ENCODE measurements around the gene BMPR1A.
A peak's percentile ranks its signal among the peaks of the same experiment; 100 is the strongest.

Gene BMPR1A

DNA sequence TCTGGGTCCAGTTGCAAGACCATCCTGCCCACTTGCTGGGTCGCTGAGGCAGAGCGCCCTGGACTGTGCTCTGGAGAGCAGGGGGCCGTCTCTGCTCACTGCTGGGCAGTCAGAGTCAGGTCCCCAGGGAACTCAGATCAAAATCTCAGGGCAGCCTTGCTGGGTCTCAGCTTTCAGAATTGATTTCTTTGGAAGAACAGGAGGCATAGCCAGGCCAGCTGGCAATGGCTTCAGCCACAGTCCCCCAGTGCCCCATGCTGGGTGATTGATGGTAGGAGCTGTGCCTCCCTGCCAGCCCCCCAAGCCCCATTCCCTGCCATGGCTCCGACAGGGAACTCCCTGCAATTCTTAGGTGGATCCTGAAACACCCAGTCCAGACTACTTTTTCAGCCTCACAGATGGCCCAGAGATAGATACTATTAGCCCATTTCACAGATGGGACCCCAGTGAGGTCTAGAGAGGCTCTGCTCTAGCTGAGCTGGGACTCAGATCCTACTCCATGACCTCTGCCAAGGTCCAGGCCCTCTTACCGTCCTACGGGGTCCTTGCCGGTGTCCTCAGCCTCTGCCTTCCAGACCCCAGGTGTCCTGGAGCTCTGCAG, 200.5 kb downstream of the BMPR1A start:
- ChIA-PET POLR2A (interaction anchor here (0.8 kb wide), 1 partner anchor 10 kb away, joined by 3 read pairs; no protein-coding TSS in a partner anchor), CTCF (no interaction called here)
- DNase-seq (ENCODE audit: extremely low spot score): no peak
- TF ChIP-seq ZNF384 (IDR thresholded peaks at IDR 0.05): no peak
- TF ChIP-seq SUZ12 (IDR thresholded peaks at IDR 0.05): no peak
- no peak for TF ChIP-seq FOXA1 (IDR thresholded peaks at IDR 0.05)
- TF ChIP-seq ARNT (IDR thresholded peaks at IDR 0.05): no peak
- TF ChIP-seq FOXM1 (IDR thresholded peaks at IDR 0.05; ENCODE audit: borderline replicate concordance): no peak
- TF ChIP-seq LEF1 (IDR thresholded peaks at IDR 0.05; ENCODE audit: borderline replicate concordance): no peak
- no peak for TF ChIP-seq FOXK2 (IDR thresholded peaks at IDR 0.05)
- TF ChIP-seq CTBP1 (IDR thresholded peaks at IDR 0.05; ENCODE audit: borderline replicate concordance): no peak
- TF ChIP-seq TARDBP (IDR thresholded peaks at IDR 0.05): no peak
- TF ChIP-seq HDGF (IDR thresholded peaks at IDR 0.05; ENCODE audit: borderline replicate concordance): no peak
- no peak for TF ChIP-seq BHLHE40 (IDR thresholded peaks at IDR 0.05; ENCODE audit: borderline replicate concordance)

DNA sequence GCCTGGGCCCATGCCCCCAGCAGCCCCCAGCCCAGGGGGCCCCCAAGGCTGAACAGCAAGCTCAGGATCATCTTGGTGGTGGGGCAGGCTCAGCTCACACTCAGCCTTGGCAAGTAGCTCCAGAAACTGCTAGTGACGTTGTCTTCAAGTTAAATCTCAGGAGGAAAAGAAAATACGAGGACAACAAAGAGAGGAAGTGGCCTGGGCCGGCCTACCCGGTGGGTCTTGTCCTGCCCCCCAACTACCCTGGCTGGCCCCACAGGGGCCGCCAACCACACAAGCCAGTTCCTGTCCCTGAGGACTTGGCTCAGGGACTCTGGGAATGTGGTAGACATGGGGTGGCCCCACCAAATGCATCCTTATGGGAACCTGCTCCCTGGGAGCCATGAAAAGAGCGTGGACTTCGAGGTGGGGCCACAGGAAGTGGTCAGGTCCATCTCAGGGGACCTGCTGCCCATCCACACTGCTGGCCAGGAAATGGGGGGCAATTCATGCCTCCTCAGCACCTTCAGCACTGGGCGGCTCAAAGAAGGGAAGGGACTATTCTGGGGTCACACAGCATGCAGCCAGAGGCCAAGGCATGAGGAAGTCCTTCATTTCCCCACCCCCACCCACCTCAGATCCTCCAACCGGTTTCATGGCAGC, 201.2 kb downstream of the BMPR1A start, which contains the start of gene MMRN2:
Gene MMRN2, minus strand, starts transcription at position 145 of the 645 bp plus-strand sequence. Its CDS starts 74 bp downstream, at position 71.
- ChIA-PET POLR2A (interaction anchor here (0.8 kb wide), 1 partner anchor 9 kb away, joined by 3 read pairs; no protein-coding TSS in a partner anchor), CTCF (interaction anchor here (0.9 kb wide), 1 partner anchor 11 kb away, joined by 3 read pairs; no protein-coding TSS in a partner anchor)
- TF ChIP-seq LEF1 (IDR thresholded peaks at IDR 0.05; ENCODE audit: borderline replicate concordance) (no peak), ELF4 (IDR thresholded peaks at IDR 0.05) (no peak), FOXM1 (IDR thresholded peaks at IDR 0.05; ENCODE audit: borderline replicate concordance) (no peak), HDGF (IDR thresholded peaks at IDR 0.05; ENCODE audit: borderline replicate concordance) (no peak), SUZ12 (IDR thresholded peaks at IDR 0.05) (no peak), FOXA1 (IDR thresholded peaks at IDR 0.05) (no peak), NFRKB (IDR thresholded peaks at IDR 0.05) (no peak), BHLHE40 (IDR thresholded peaks at IDR 0.05; ENCODE audit: borderline replicate concordance) (no peak), ARNT (IDR thresholded peaks at IDR 0.05) (no peak), TARDBP (IDR thresholded peaks at IDR 0.05) (no peak), CTBP1 (IDR thresholded peaks at IDR 0.05; ENCODE audit: borderline replicate concordance) (no peak), SP1 (IDR thresholded peaks at IDR 0.05) (no peak), ZNF384 (IDR thresholded peaks at IDR 0.05) (no peak), L3MBTL2 (conservative IDR thresholded peaks at IDR 0.05) (no peak)
- TF ChIP-seq, protein P1, sequence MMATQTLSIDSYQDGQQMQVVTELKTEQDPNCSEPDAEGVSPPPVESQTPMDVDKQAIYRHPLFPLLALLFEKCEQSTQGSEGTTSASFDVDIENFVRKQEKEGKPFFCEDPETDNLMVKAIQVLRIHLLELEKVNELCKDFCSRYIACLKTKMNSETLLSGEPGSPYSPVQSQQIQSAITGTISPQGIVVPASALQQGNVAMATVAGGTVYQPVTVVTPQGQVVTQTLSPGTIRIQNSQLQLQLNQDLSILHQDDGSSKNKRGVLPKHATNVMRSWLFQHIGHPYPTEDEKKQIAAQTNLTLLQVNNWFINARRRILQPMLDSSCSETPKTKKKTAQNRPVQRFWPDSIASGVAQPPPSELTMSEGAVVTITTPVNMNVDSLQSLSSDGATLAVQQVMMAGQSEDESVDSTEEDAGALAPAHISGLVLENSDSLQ (IDR thresholded peaks at IDR 0.05): no peak
- no peak for DNase-seq (ENCODE audit: extremely low spot score)

DNA sequence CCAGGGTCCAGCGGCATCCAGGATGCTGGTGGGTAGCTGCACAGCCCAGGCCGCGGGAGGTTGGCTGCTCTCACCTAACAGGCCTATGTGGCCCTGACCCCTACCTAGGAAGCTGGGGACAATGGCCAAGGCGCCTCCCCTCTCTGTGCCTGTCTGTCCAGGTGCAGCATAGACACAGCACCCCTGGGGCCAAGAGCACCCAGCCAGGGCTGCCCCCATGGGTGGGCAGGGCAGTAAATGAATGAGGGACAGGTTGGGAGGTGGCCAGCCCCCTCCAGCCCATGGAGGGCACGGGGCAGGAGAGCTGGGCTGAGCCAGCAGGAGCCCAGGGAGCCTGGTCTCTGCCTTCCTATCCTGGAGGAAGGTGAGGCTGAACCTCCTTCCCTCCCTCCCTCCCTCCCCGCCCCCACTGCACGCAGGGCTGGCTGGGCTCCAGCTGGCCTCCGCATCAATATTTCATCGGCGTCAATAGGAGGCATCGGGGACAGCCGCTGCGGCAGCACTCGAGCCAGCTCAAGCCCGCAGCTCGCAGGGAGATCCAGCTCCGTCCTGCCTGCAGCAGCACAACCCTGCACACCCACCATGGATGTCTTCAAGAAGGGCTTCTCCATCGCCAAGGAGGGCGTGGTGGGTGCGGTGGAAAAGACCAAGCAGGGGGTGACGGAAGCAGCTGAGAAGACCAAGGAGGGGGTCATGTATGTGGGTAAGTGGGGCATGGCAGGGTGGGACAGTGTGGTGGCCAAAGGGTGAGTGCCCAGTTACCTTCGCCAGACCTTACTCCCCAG, 201.9 kb downstream of the BMPR1A start, which contains the start of gene SNCG:
Gene SNCG, plus strand, starts transcription at position 484 of the 785 bp plus-strand sequence. Its CDS starts 99 bp downstream, at position 583.
- POLR2A ChIA-PET: no interaction called here
- peak; percentile 36 for DNase-seq (ENCODE audit: extremely low spot score)

DNA sequence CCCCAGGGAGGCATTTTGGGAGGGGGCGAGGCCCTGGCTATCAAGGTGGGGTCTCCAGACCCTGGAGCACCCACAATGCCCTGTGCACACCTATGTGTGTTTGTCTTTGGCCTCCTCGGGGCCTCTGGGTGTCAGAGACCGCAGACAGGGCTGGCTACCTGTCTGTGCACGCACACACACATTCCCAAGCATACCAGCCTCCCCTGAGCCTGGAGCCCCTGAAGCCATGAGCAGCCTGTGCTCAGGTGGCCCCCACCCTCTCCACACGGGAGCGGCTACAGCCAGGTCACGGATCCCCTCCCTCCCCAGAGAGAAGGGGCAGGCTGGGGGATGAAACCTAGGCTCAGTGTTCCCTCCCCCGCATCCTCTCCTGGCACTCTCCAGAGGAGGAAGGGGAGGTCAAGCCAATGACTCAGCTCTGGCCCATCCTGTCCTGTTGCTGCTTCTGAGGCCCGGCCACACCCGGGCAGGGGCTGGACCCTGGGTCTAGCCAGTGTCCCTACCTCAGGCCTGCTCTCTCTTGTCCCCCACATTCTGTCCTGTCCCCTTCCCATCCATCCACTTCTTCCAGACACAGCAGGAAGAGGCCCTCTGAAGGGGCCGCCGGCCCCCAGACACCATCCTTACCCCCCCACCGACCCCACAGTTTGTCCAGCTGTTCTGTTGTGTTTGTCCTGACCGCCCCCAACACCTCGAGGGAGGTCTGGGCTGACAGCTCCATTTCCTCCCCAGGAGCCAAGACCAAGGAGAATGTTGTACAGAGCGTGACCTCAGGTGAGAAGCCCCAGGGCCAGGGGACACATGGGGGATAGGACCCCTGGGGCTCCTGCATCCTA, 202.7 kb downstream of the BMPR1A start:
- no peak for DNase-seq (ENCODE audit: extremely low spot score)
- TF ChIP-seq, protein P1 (IDR thresholded peaks at IDR 0.05): no peak
- TF ChIP-seq NFRKB (IDR thresholded peaks at IDR 0.05) (no peak), TARDBP (IDR thresholded peaks at IDR 0.05) (no peak), ZNF384 (IDR thresholded peaks at IDR 0.05) (no peak), FOXM1 (IDR thresholded peaks at IDR 0.05; ENCODE audit: borderline replicate concordance) (no peak), FOXK2 (IDR thresholded peaks at IDR 0.05) (no peak), SP1 (IDR thresholded peaks at IDR 0.05) (no peak), LEF1 (IDR thresholded peaks at IDR 0.05; ENCODE audit: borderline replicate concordance) (no peak), CTBP1 (IDR thresholded peaks at IDR 0.05; ENCODE audit: borderline replicate concordance) (no peak), ARNT (IDR thresholded peaks at IDR 0.05) (no peak), L3MBTL2 (conservative IDR thresholded peaks at IDR 0.05) (no peak), HDGF (IDR thresholded peaks at IDR 0.05; ENCODE audit: borderline replicate concordance) (no peak)
- POLR2A ChIA-PET: no interaction called here
- CTCF ChIA-PET: interaction anchor here (0.9 to 1.3 kb wide), 2 partner anchors 12 to 19 kb away, joined by 3 to 4 read pairs; no protein-coding TSS in a partner anchor

More for the DNA sequence above, 201.9 kb downstream of the BMPR1A start, which contains the start of gene SNCG:
- CTCF ChIA-PET: interaction anchor here (0.9 to 1.3 kb wide), 2 partner anchors 12 to 18 kb away, joined by 3 to 4 read pairs; no protein-coding TSS in a partner anchor
- TF ChIP-seq HDGF (IDR thresholded peaks at IDR 0.05; ENCODE audit: borderline replicate concordance) (no peak), BHLHE40 (IDR thresholded peaks at IDR 0.05; ENCODE audit: borderline replicate concordance) (no peak), ELF4 (IDR thresholded peaks at IDR 0.05) (no peak), NFRKB (IDR thresholded peaks at IDR 0.05) (no peak), CTBP1 (IDR thresholded peaks at IDR 0.05; ENCODE audit: borderline replicate concordance) (no peak), FOXK2 (IDR thresholded peaks at IDR 0.05) (no peak), LEF1 (IDR thresholded peaks at IDR 0.05; ENCODE audit: borderline replicate concordance) (no peak), FOXA1 (IDR thresholded peaks at IDR 0.05) (no peak), ZNF384 (IDR thresholded peaks at IDR 0.05) (no peak), SUZ12 (IDR thresholded peaks at IDR 0.05) (no peak), TARDBP (IDR thresholded peaks at IDR 0.05) (no peak), L3MBTL2 (conservative IDR thresholded peaks at IDR 0.05) (no peak), FOXM1 (IDR thresholded peaks at IDR 0.05; ENCODE audit: borderline replicate concordance) (no peak), ARNT (IDR thresholded peaks at IDR 0.05) (no peak), SP1 (IDR thresholded peaks at IDR 0.05) (no peak)
- TF ChIP-seq, protein P1 (IDR thresholded peaks at IDR 0.05): no peak
